Activated naive CD4-positive, alpha-beta T cell treated with anti-CD3 and anti-CD28 coated beads for 36 hours (primary cell): ENCODE measurements around the gene SOX8. TPM values are rescaled to one million over a fixed set of nuclear protein-coding genes. Genes with fewer than 3 reads are reported as not detected.
"Not testable (repeated sequence)": the region's sequence is repeated elsewhere in the genome, so short reads cannot be mapped to it uniquely, and the experiment has no call there.

Experiments
- CTCF ChIA-PET: fragments of 350-600 bp; sonication (Branson Sonifier 250); formaldehyde crosslinking; loops from one replicate; lab custom pipeline; 2021; ENCODE audit warnings: antibody characterized with exemption; lab: Charles Lee
- DNase-seq: peaks from one replicate; pipeline ENCODE4 v3.0.0-alpha.2; 2020
- H3K27ac Mint-ChIP-seq: one replicate; pipeline ENCODE4 v1.8.0; 2021; ENCODE audit warnings: mild to moderate bottlenecking, mixed read lengths
- H3K27me3 Mint-ChIP-seq: one replicate; pipeline ENCODE4 v1.8.0; 2021; ENCODE audit warnings: low read depth, mixed read lengths
- H3K36me3 Mint-ChIP-seq: one replicate; pipeline ENCODE4 v1.8.0; 2021; ENCODE audit warnings: low read depth, mixed read lengths
- H3K4me1 Mint-ChIP-seq: one replicate; pipeline ENCODE4 v1.8.0; 2021; ENCODE audit warnings: low read depth, mixed read lengths
- H3K4me3 Mint-ChIP-seq: one replicate; pipeline ENCODE4 v1.8.0; 2021; ENCODE audit warnings: mild to moderate bottlenecking, moderate library complexity, mixed read lengths
- H3K9me3 Mint-ChIP-seq: one replicate; pipeline ENCODE4 v1.8.0; 2021; ENCODE audit warnings: mixed read lengths
- intact Hi-C: fragments of 100-400 bp; cut with micrococcal nuclease; formaldehyde crosslinking; loops from one replicate; pipeline ENCODE4 v1.15.1; 2023
- total RNA-seq, 2 experiments: library from RNA; stranded (reverse); gene quantifications; one replicate each; pipeline ENCODE4 v1.2.3, GENCODE V29; 2021

SOX8 gene
- total RNA-seq, 2 experiments from 2014 or later, result 0.74 to 1.0 TPM

DNA sequence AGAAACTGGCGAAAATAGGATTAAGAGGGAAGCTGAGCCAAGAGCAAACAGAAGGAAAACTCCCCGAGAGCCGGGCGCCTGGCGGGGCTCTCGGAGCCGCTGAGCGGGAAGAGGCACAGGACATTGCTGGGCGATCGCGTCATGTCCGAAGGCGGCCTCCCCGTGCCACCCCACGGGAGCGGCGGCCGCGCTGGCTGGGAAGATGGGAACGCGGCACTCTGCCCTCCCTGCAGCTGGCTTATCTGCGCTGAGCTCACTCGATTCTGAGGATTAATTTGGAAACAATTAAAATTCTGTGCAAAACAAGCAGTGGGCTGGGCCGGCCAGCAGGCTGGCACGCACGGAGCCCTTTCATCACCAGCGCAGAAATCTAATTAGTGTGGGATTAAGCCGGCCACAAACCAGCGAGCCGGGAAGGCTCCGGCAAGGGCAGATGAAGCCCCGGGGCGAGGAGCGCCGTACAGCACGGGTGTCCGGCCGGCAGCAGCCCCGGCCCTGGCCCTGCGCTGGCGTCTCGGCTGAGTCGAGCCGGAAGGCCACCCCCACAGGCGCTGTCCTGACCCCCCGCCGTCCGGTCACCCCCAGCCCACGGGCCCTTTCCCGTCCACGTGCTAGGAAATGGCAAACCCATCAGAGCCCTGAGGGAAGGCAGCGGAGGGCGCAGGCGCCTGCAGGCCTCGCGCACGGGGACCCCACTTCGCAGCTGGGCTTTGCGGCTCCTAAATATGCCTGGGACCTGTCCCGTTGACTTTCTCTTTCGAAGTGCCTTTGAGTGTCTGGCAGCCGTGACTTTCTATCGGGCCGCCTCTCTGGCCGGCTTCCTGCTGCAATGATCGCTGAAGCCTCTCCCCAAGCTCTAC is 37.9 kb downstream of the SOX8 start:
- intact Hi-C loops, result no loop called here
- no peak for DNase-seq
- Mint-ChIP-seq H3K4me1 (no peaks in the 10 kb centered on the region), H3K4me3 (no peak overlapping the region), H3K36me3 (no peaks in the 10 kb centered on the region), H3K27ac (no peak overlapping the region), H3K9me3 (no peaks in the 10 kb centered on the region), H3K27me3 (no peaks in the 10 kb centered on the region)
- CTCF ChIA-PET, result no interaction called here

DNA sequence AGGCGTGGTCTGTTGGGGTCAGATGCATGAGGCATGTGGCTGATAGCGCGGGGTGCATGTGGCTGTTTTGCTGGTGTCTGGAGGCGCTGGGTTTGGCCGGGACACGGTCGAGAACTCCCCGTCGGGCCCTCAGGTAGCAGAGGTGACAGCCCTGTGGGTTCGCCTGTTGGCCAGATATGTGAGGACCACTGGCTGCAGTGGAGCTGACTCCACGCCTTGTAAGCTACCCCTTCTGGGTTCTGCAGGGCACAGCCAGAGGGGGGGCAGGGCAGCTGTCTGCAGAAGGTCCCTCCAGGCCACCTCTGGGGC is 38.5 kb downstream of the SOX8 start:
- Mint-ChIP-seq H3K4me1 (no peaks in the 10 kb centered on the region), H3K4me3 (no peak overlapping the region), H3K27ac (no peak overlapping the region), H3K36me3 (no peaks in the 10 kb centered on the region), H3K27me3 (no peaks in the 10 kb centered on the region), H3K9me3 (no peaks in the 10 kb centered on the region)
- DNase-seq, result no peak
- intact Hi-C loops, result no loop called here
- CTCF ChIA-PET, result no interaction called here

DNA sequence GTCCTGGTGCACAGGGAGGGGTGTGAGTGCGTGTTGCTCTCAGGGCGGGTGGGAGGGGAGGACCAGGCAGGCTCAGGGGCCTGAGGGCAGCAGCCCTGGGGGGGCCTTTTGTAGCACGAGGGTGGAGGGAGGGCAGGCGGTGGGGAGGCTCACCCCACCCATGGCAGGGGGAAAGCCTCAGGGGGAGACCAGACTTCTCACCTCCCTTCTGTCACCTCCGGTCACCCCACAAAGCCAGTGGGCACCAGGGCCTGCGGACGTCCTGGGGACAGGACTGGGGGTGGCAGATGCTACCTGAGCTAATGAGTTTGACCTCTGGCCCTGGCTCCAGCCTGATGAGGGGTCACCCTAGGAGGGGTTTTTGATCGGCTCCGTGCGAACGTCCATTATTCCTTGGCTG is 39.0 kb downstream of the SOX8 start:
- Mint-ChIP-seq H3K36me3 (no peaks in the 10 kb centered on the region), H3K27me3 (no peaks in the 10 kb centered on the region), H3K4me1 (no peaks in the 10 kb centered on the region), H3K27ac (no peak overlapping the region), H3K4me3 (no peak overlapping the region), H3K9me3 (no peaks in the 10 kb centered on the region)
- no peak for DNase-seq
- intact Hi-C loops, result no loop called here
- CTCF ChIA-PET, result no interaction called here

DNA sequence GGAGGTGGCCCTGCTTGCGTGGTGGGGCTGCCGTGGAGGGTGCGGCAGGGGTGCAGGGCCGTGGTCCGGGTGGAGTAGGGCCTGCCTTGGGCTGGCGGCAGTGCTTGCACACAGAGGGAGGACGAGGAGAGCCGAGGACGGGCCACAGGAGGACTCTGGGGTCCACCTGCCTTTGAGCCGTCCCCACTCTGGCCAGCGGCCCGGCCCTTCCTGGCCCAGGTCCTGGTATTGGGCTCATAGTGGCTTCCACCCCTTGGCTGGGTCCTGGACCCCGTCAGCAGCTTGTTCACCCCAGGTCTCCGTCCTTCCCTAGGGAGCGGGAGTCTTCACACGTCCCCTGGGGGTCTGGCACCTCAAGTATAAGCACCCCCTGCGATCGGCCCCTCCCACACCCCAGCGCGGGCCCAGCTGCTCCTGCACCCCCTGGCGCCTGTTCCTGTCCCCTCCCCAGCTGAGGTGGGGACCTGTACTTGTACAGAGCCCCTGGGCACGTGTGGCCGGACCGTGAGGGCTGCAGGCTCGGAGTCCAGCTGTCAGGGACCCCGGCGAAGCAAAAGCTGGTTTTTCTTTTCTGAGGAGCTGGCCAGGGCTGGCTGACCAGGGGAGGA is 40.1 kb downstream of the SOX8 start:
- CTCF ChIA-PET, result no interaction called here
- DNase-seq, result no peak
- intact Hi-C loops, result no loop called here
- Mint-ChIP-seq H3K36me3 (no peaks in the 10 kb centered on the region), H3K4me3 (no peak overlapping the region), H3K9me3 (no peaks in the 10 kb centered on the region), H3K4me1 (no peaks in the 10 kb centered on the region), H3K27ac (no peak overlapping the region), H3K27me3 (peaks cover under 1% of the 10 kb centered on the region)

DNA sequence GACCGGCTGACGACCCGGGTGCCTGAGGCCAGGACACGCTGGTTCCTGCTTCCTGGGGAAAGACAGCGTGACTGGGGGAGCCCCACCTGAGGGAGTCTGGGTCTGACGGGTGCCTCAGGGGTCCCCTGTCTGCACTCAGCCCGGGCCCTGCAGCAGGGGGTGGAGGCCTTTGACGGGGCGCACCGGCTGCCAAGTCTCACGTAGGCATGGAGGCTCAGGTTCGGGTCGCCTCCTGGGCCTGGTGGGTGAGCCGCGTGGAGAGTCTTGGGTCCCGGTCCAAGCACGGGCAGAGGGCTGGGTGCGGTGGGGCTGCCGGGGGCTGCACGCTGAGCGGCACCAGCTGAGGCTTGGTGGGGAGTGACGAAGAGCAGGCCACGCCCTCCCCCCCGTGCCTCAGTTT is 40.9 kb downstream of the SOX8 start:
- CTCF ChIA-PET, result no interaction called here
- intact Hi-C loops, result no loop called here
- no peaks in the 10 kb centered on the region for H3K9me3 Mint-ChIP-seq
- peaks cover 4% of the 10 kb centered on the region for H3K27me3 Mint-ChIP-seq
- no peak for DNase-seq
- no peak overlapping the region for H3K27ac Mint-ChIP-seq
- no peak overlapping the region for H3K4me3 Mint-ChIP-seq
- no peaks in the 10 kb centered on the region for H3K36me3 Mint-ChIP-seq
- H3K4me1 Mint-ChIP-seq, result no peaks in the 10 kb centered on the region

DNA sequence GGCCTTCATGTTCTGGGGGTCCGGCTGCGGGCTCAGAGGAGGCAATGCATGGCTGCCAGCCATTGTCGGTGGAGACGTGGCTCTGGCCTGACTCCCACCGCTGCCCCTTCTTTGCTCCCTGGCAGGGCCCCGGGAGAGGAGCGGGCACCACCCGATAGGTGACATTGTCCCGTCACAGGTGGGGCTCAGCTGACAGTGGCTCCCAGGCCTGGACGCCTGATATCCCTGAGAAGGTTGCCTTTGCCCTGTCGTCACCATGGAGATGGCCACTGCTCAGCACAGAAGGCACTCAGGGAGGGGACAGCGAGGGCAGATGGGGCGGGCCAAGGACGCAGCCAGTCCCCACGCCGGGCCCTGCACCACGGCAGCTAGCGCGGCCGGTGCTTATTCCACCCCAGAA is 42.6 kb downstream of the SOX8 start:
- DNase-seq, result no peak
- no peak overlapping the region for H3K27ac Mint-ChIP-seq

DNA sequence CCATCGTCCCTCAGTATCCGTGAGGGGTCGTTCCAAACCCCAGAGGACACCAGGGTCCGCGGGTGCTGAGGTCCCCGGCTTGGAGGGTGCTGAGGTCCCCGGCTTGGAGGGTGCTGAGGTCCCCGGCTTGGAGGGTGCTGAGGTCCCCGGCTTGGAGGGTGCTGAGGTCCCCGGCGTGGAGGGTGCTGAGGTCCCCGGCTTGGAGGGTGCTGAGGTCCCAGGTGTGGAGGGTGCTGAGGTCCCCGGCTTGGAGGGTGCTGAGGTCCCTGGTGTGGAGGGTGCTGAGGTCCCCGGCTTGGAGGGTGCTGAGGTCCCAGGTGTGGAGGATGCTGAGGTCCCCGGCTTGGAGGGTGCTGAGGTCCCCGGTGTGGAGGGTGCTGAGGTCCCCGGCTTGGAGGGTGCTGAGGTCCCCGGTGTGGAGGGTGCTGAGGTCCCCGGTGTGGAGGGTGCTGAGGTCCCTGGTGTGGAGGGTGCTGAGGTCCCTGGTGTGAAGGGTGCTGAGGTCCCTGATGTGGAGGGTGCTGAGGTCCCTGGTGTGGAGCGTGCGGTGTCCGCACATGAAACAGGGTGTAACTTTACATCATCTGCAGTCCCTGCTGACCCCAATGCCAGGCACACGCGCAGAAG is 43.7 kb downstream of the SOX8 start:
- H3K4me3 Mint-ChIP-seq, DNase-seq, H3K27ac Mint-ChIP-seq, intact Hi-C loops, CTCF ChIA-PET, H3K9me3 Mint-ChIP-seq, H3K36me3 Mint-ChIP-seq, H3K4me1 Mint-ChIP-seq, H3K27me3 Mint-ChIP-seq: not testable (repeated sequence)

More for the DNA sequence above, 42.6 kb downstream of the SOX8 start:
- H3K4me3 Mint-ChIP-seq, result no peak overlapping the region
- no peaks in the 10 kb centered on the region for H3K36me3 Mint-ChIP-seq
- H3K4me1 Mint-ChIP-seq, result peaks cover 3% of the 10 kb centered on the region
- intact Hi-C loops, result no loop called here
- H3K27me3 Mint-ChIP-seq, result peaks cover 6% of the 10 kb centered on the region
- CTCF ChIA-PET, result no interaction called here
- no peaks in the 10 kb centered on the region for H3K9me3 Mint-ChIP-seq

DNA sequence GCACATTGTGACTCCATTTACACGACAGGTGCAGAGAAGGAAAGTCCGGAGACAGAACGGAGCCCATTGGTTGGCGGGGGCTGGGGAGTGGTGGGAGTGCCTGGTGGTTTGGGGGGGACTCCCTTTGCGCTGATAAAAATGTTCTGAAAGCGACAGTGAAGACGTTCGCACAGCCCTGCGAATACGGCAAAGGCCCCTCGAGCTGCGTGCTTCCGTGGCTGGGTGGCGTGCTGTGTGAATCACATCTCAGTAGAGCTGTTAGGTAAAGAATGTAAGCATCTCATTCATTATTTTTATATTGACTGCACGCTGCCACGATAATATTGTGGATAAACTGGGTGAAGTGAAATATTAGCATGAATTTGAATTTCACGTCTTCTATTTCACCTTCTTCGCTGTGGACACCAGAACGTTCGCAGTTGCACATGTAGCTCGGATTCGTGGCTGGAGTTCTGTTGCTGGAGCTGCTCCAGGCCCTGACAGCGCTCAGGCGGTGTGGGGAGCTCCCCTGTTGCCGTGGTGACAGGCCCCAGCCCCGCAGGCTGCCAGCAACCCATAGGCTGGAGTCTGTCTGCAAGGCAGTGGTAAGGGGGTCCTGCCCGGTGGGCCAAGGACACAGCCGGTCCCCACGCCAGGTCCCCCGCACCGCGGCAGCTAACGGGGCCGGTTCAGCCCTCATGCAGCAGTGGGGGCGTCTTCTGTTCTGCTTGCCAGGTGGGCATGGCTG is 44.6 kb downstream of the SOX8 start:
- intact Hi-C loops, result no loop called here
- Mint-ChIP-seq H3K27me3 (peaks cover 10% of the 10 kb centered on the region), H3K27ac (no peak overlapping the region), H3K36me3 (no peaks in the 10 kb centered on the region), H3K9me3 (no peaks in the 10 kb centered on the region), H3K4me3 (no peak overlapping the region), H3K4me1 (peaks cover 5% of the 10 kb centered on the region)
- no peak for DNase-seq
- CTCF ChIA-PET, result interaction anchor here (1.0 kb wide), 1 partner anchor 31 kb away, joined by 3 read pairs; no protein-coding TSS in a partner anchor

DNA sequence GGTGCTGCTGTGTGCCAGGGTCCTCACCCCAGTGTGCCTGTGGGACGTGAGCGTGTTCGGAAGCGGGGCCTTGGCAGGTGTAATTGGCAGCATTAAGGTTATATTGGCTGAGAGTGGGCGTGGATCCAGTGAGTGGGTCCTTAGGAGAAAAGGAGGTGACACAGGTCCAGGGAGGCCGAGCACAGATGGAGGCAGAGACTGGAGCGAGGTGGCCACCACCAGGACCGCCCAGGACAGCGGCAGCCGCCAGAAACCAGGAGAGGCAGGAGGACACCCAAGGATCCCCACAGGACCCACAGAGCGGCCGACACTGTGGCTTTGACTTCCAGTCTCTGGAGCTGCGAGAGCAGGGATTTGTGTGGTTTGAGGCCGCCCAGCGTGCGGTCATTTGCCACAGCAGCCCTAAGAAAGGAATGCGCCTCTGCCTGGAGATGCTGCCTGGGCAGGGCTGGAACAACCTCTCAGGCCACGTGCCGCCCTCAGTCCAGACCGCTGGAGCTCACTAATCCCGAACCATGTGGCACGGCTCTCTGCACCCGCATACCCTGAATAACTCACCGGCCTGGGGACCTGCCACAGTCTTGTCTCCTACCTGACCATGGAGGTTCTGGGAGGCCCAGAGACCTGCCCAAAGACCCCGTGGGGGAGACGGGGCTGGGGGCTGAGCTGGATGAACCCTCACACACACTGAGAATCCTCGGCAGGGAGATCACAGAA is 45.4 kb downstream of the SOX8 start:
- intact Hi-C loops, result no loop called here
- no peak overlapping the region for H3K4me3 Mint-ChIP-seq
- CTCF ChIA-PET, result interaction anchor here (1.0 kb wide), 1 partner anchor 30 kb away, joined by 3 read pairs; no protein-coding TSS in a partner anchor

DNA sequence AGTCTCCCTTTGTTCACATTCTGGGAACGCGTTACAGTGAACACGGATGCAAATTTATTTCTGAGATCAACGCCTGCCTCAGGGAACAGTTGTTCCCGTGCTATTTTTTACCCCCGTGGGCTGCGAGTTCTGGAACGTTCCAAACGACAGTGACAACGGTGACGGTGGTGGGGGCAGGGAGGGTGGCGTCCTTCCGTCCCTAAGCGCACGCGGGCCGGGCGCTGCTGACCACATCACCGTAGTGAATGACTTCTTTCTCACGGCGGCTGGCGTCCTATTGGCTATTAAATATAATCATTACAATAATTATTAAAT is 45.9 kb downstream of the SOX8 start:
- no peak overlapping the region for H3K27ac Mint-ChIP-seq
- DNase-seq, result no peak
- no peaks in the 10 kb centered on the region for H3K9me3 Mint-ChIP-seq
- no peaks in the 10 kb centered on the region for H3K36me3 Mint-ChIP-seq
- peaks cover 5% of the 10 kb centered on the region for H3K4me1 Mint-ChIP-seq
- CTCF ChIA-PET, result interaction anchor here (1.0 kb wide), 1 partner anchor 29 kb away, joined by 3 read pairs; no protein-coding TSS in a partner anchor
- H3K27me3 Mint-ChIP-seq, result peaks cover 10% of the 10 kb centered on the region
- no peak overlapping the region for H3K4me3 Mint-ChIP-seq
- intact Hi-C loops, result no loop called here

More for the DNA sequence above, 45.4 kb downstream of the SOX8 start:
- Mint-ChIP-seq H3K27me3 (peaks cover 10% of the 10 kb centered on the region), H3K36me3 (no peaks in the 10 kb centered on the region), H3K27ac (no peak overlapping the region), H3K4me1 (peaks cover 5% of the 10 kb centered on the region), H3K9me3 (no peaks in the 10 kb centered on the region)
- DNase-seq, result no peak

DNA sequence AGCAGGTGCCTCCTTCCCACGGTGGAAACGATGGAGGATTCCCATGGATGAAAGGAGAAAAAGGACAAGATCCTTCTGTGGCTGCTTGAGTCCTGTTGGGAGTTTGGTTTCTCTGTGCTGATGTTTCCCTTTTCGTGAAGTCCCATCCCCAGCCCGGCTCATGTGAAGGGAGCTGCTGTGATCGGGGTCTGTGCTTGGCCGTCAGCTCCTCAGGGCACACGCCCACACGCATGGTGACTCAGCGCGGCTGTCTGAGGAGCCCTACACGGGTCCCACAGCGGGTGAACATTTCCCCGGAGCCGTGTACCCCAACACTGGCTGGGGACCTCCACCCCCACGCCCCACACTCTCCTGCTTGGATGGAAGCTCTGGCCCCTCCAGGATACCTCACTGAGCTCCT is 46.5 kb downstream of the SOX8 start:
- intact Hi-C loops, result no loop called here

More for the DNA sequence above, 46.5 kb downstream of the SOX8 start:
- Mint-ChIP-seq H3K36me3 (no peaks in the 10 kb centered on the region), H3K4me1 (peaks cover 5% of the 10 kb centered on the region), H3K27me3 (peaks cover 10% of the 10 kb centered on the region), H3K9me3 (no peaks in the 10 kb centered on the region), H3K27ac (no peak overlapping the region), H3K4me3 (no peak overlapping the region)
- CTCF ChIA-PET, result no interaction called here
- DNase-seq, result no peak
